PC-3 (cell line): ENCODE results near the gene ANGPTL1. TPM values are rescaled to one million over a fixed set of nuclear protein-coding genes. Genes with fewer than 3 reads are reported as not detected.

Experiments used
- ATAC-seq: fragments of 200-7000 bp; cut with Tn5 transposase; 2 replicates; pipeline ENCODE4 v1.9.1; 2020; ENCODE audit warnings: mild to moderate bottlenecking, moderate library complexity
- BruUV-seq: library from RNA; stranded (reverse); fragments of 400-500 nt; replicated peaks from 2 replicates; lab custom pipeline; 2021; lab: Mats Ljungman, UMichigan
- CTCF ChIA-PET: fragments of 300-600 bp; sonication (Branson Sonifier 250); formaldehyde crosslinking; loops from one replicate; lab custom pipeline; 2022; ENCODE audit warnings: antibody characterized with exemption; lab: Charles Lee
- POLR2A ChIA-PET: fragments of 300-600 bp; sonication (Branson Sonifier 250); formaldehyde crosslinking; loops from one replicate; lab custom pipeline; 2022; ENCODE audit warnings: antibody characterized with exemption; ENCODE audit not compliant: unreplicated experiment; lab: Charles Lee
- DNase-seq: peaks from one replicate; pipeline ENCODE4 v3.0.0-alpha.2; 2015
- H2AFZ ChIP-seq: fragments of 300-600 bp; sonication (generic); 2 replicates; pipeline ENCODE4 v1.6.0; 2016; ENCODE audit warnings: antibody characterized with exemption, low read length
- H3F3A ChIP-seq: fragments of 300-600 bp; sonication (generic); one replicate; pipeline ENCODE4 v1.6.0; 2017; ENCODE audit warnings: antibody characterized with exemption, low read length, control low read depth, mild to moderate bottlenecking; ENCODE audit not compliant: unreplicated experiment
- H3K27ac ChIP-seq: fragments of 300-600 bp; sonication (generic); 2 replicates; pipeline ENCODE4 v1.5.1; 2016; ENCODE audit warnings: mild to moderate bottlenecking, low read length
- H3K27me3 ChIP-seq: fragments of 300-600 bp; sonication (generic); 2 replicates; pipeline ENCODE4 v1.6.1; 2016; ENCODE audit warnings: low read length, mixed read lengths
- H3K36me3 ChIP-seq: fragments of 300-600 bp; sonication (generic); 2 replicates; pipeline ENCODE4 v1.6.1; 2016; ENCODE audit warnings: low read depth, mixed run types, low read length, mixed read lengths
- H3K4me1 ChIP-seq: fragments of 300-600 bp; sonication (generic); 2 replicates; pipeline ENCODE4 v1.5.1; 2016; ENCODE audit warnings: low read length; ENCODE audit not compliant: insufficient read depth
- H3K4me2 ChIP-seq: fragments of 300-600 bp; sonication (generic); 2 replicates; pipeline ENCODE4 v1.6.0; 2016; ENCODE audit warnings: low read length
- H3K4me3 ChIP-seq: fragments of 300-600 bp; sonication (generic); 2 replicates; pipeline ENCODE4 v1.5.1; 2016; ENCODE audit warnings: mild to moderate bottlenecking, low read length, mixed read lengths
- H3K79me2 ChIP-seq: fragments of 300-600 bp; sonication (generic); 2 replicates; pipeline ENCODE4 v1.6.1; 2017; ENCODE audit warnings: low read length, mixed read lengths
- H3K9ac ChIP-seq: fragments of 300-600 bp; sonication (generic); 2 replicates; pipeline ENCODE4 v1.6.0; 2016; ENCODE audit warnings: mild to moderate bottlenecking, low read length
- H3K9me2 ChIP-seq: fragments of 300-600 bp; sonication (generic); replicated peaks from 2 replicates; pipeline ENCODE4 v1.6.1; 2016; ENCODE audit warnings: mixed run types, low read length, mixed read lengths
- H3K9me3 ChIP-seq: fragments of 300-600 bp; sonication (generic); 2 replicates; pipeline ENCODE4 v1.6.1; 2016; ENCODE audit warnings: low read length, mixed read lengths
- H4K20me1 ChIP-seq: fragments of 300-600 bp; sonication (generic); 2 replicates; pipeline ENCODE4 v1.6.1; 2016; ENCODE audit warnings: low read length, mixed read lengths
- EZH2 ChIP-seq: fragments of 300-600 bp; sonication (generic); IDR thresholded peaks from one replicate; pipeline ENCODE4 v1.6.1; 2017; ENCODE audit warnings: antibody characterized with exemption, mild to moderate bottlenecking, low read length; ENCODE audit not compliant: unreplicated experiment
- EZH2phosphoT487 ChIP-seq: fragments of 300-600 bp; sonication (generic); IDR thresholded peaks from 2 replicates; pipeline ENCODE4 v1.6.1; 2018; ENCODE audit warnings: mild to moderate bottlenecking, antibody characterized with exemption, low read length, borderline replicate concordance
- intact Hi-C: fragments of 100-400 bp; cut with micrococcal nuclease; formaldehyde crosslinking; loops from 2 replicates; pipeline ENCODE4 v1.9.0; 2023
- total RNA-seq: library from RNA; depleted of rRNA; stranded (reverse); fragments of >200 nt; gene quantifications from 2 replicates; pipeline ENCODE4 v1.2.3, GENCODE V29; 2014
- TF ChIP-seq, protein P1 (sequence below): fragments of 300-600 bp; sonication (generic); conservative IDR thresholded peaks from 2 replicates; pipeline ENCODE4 v1.5.1; 2017; ENCODE audit warnings: antibody characterized with exemption, low read depth, mild to moderate bottlenecking, low read length

ANGPTL1 gene
- total RNA-seq, 1 experiment from 2014 or later = not detected

DNA sequence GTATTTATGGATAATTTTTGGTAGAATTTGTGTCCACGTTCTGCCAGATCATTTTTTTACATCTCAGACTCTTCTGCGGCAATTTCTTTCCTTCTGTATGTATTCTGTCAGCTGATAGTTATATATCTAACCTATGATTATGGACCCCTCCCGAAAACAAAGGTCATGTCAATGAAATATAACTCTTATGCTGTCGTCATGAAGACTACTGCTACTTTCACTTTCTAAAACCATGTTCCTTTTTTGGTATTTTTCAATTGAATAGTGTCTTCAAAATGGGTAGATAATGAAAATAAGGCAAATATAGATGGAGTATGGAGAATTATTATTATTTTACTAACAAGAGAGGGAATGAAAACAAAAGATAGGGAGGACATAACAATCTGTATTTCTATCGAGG, 3.2 kb downstream of the ANGPTL1 start:
- ChIA-PET CTCF (no interaction called here), POLR2A (no interaction called here)
- Histone ChIP-seq H3K4me1 (no peaks in the 10 kb centered on the region), H2AFZ (no peak overlapping the region), H3K4me2 (no peak overlapping the region), H3K36me3 (no peaks in the 10 kb centered on the region), H3K27me3 (no peaks in the 10 kb centered on the region), H3K27ac (no peak overlapping the region), H3F3A (no peaks in the 10 kb centered on the region), H3K9me3 (no peaks in the 10 kb centered on the region), H3K9ac (no peak overlapping the region), H3K4me3 (no peak overlapping the region), H4K20me1 (no peaks in the 10 kb centered on the region), H3K79me2 (no peaks in the 10 kb centered on the region), H3K9me2 (no peaks in the 10 kb centered on the region)
- TF ChIP-seq, protein P1, sequence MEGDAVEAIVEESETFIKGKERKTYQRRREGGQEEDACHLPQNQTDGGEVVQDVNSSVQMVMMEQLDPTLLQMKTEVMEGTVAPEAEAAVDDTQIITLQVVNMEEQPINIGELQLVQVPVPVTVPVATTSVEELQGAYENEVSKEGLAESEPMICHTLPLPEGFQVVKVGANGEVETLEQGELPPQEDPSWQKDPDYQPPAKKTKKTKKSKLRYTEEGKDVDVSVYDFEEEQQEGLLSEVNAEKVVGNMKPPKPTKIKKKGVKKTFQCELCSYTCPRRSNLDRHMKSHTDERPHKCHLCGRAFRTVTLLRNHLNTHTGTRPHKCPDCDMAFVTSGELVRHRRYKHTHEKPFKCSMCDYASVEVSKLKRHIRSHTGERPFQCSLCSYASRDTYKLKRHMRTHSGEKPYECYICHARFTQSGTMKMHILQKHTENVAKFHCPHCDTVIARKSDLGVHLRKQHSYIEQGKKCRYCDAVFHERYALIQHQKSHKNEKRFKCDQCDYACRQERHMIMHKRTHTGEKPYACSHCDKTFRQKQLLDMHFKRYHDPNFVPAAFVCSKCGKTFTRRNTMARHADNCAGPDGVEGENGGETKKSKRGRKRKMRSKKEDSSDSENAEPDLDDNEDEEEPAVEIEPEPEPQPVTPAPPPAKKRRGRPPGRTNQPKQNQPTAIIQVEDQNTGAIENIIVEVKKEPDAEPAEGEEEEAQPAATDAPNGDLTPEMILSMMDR = no peak
- BruUV-seq = no TSS peak
- DNase-seq (no peak), ATAC-seq (no peak)
- intact Hi-C loops = no loop called here

- Histone ChIP-seq H3K79me2 (no peaks in the 10 kb centered on the region), H3K9me2 (no peaks in the 10 kb centered on the region), H3K27me3 (no peaks in the 10 kb centered on the region), H4K20me1 (no peaks in the 10 kb centered on the region), H3K9me3 (no peaks in the 10 kb centered on the region), H3K9ac (no peak overlapping the region), H3K4me2 (no peak overlapping the region), H2AFZ (no peak overlapping the region), H3K4me1 (no peaks in the 10 kb centered on the region), H3K27ac (no peak overlapping the region), H3F3A (no peaks in the 10 kb centered on the region), H3K36me3 (no peaks in the 10 kb centered on the region), H3K4me3 (no peak overlapping the region)
- BruUV-seq = no TSS peak
- DNase-seq (no peak), ATAC-seq (no peak)
- intact Hi-C loops = no loop called here
- POLR2A ChIA-PET = no interaction called here
- TF ChIP-seq EZH2phosphoT487 (no peak), EZH2 (no peak)
- TF ChIP-seq, protein P1 = no peak
- CTCF ChIA-PET = no interaction called here
Measured at GRCh38 chr1:178864326-178864725, 6.6 kb downstream of the ANGPTL1 start.

GRCh38 chr1:178862864-178863263, 8.0 kb downstream of the ANGPTL1 start:
- H3K27me3 ChIP-seq = no peaks in the 10 kb centered on the region
- no peak overlapping the region for H3K9ac ChIP-seq
- ATAC-seq (no peak), DNase-seq (no peak)
- H3K79me2 ChIP-seq = no peaks in the 10 kb centered on the region
- no peak overlapping the region for H3K27ac ChIP-seq
- BruUV-seq = no TSS peak
- no peaks in the 10 kb centered on the region for H3K4me1 ChIP-seq
- CTCF ChIA-PET = no interaction called here
- H3K9me2 ChIP-seq = no peaks in the 10 kb centered on the region
- POLR2A ChIA-PET = interaction anchor here (0.6 kb wide), 1 partner anchor 1449 kb away, joined by 3 read pairs; no protein-coding TSS in a partner anchor
- H3K4me3 ChIP-seq = no peak overlapping the region
- no peak overlapping the region for H2AFZ ChIP-seq
- no peaks in the 10 kb centered on the region for H3K36me3 ChIP-seq
- H3K4me2 ChIP-seq = no peak overlapping the region
- H4K20me1 ChIP-seq = no peaks in the 10 kb centered on the region
- intact Hi-C loops = no loop called here
- no peaks in the 10 kb centered on the region for H3K9me3 ChIP-seq
- TF ChIP-seq EZH2 (no peak), EZH2phosphoT487 (no peak)
- TF ChIP-seq, protein P1 = no peak
- H3F3A ChIP-seq = no peaks in the 10 kb centered on the region
